HEK293 (cell line): ENCODE data around the gene RAD17.
A peak's percentile ranks its signal among the peaks of the same experiment; 100 is the strongest.
"Not testable (repeated sequence)": the region's sequence is repeated elsewhere in the genome, so short reads cannot be mapped to it uniquely, and the experiment has no call there.

Experiments used
- CTCF ChIA-PET: fragments of 350-600 bp; formaldehyde crosslinking; extraction: SDS; loops from one replicate; lab custom pipeline; 2021; ENCODE audit warnings: antibody characterized with exemption; lab: Yijun Ruan, JAX
- POLR2A ChIA-PET: fragments of 300-600 bp; formaldehyde crosslinking; extraction: SDS; loops from one replicate; lab custom pipeline; 2020; ENCODE audit warnings: antibody characterized with exemption, inconsistent platforms; lab: Yijun Ruan, JAX
- H3K27ac ChIP-seq: fragments of 200-500 bp; sonication (Bioruptor generic); 2 replicates; pipeline ENCODE4 v1.5.1; 2014; ENCODE audit warnings: low read depth, low read length, control low read depth, inconsistent platforms; ENCODE audit errors: extremely low read depth
- H3K36me3 ChIP-seq, 2 experiments: fragments of 200-500 bp in 1 of 2; sonication (Bioruptor generic) in 1 of 2; 1 replicate in 1 of 2; 2 replicates in 1 of 2; pipeline ENCODE4 v1.5.1; 2014 to 2017; ENCODE audit warnings: inconsistent platforms in 2 of 2, low read length in 2 of 2; ENCODE audit not compliant: control insufficient read depth in 2 of 2, insufficient read depth in 1 of 2
- H3K4me1 ChIP-seq: fragments of 200-500 bp; sonication (Bioruptor generic); 2 replicates; pipeline ENCODE4 v1.5.1; 2014; ENCODE audit warnings: mild to moderate bottlenecking, low read length, inconsistent platforms; ENCODE audit not compliant: control insufficient read depth, insufficient read depth
- H3K4me3 ChIP-seq: 2 replicates; pipeline ENCODE4 v1.5.1; 2011; ENCODE audit warnings: low read depth, mild to moderate bottlenecking, control low read depth, low read length, moderate library complexity
- H3K9me3 ChIP-seq: fragments of 200-500 bp; sonication (Bioruptor generic); 2 replicates; pipeline ENCODE4 v1.5.1; 2014; ENCODE audit warnings: low read depth, low read length, inconsistent platforms; ENCODE audit not compliant: control insufficient read depth, insufficient read depth
- EGR2 ChIP-seq: fragments of 450-650 bp; formaldehyde crosslinking; IDR thresholded peaks from 2 replicates; pipeline ENCODE4 v1.5.1; 2016; ENCODE audit warnings: low read depth, missing biosample characterization, missing genetic modification characterization
- IKZF3 ChIP-seq: fragments of 450-650 bp; IDR thresholded peaks from 2 replicates; pipeline ENCODE4 v1.5.0; 2018; ENCODE audit warnings: missing biosample characterization, mild to moderate bottlenecking, missing genetic modification characterization, moderate library complexity
- KLF16 ChIP-seq: fragments of 450-650 bp; formaldehyde crosslinking; IDR thresholded peaks from 2 replicates; pipeline ENCODE4 v1.5.1; 2017; ENCODE audit warnings: missing biosample characterization, missing genetic modification characterization
- OSR2 ChIP-seq: fragments of 450-650 bp; formaldehyde crosslinking; IDR thresholded peaks from 2 replicates; pipeline ENCODE4 v1.5.1; 2016; ENCODE audit warnings: missing biosample characterization, missing genetic modification characterization
- REPIN1 ChIP-seq: fragments of 450-650 bp; formaldehyde crosslinking; IDR thresholded peaks from 2 replicates; pipeline ENCODE4 v1.5.1; 2017; ENCODE audit warnings: missing biosample characterization, missing genetic modification characterization, low read depth
- TCF7L2 ChIP-seq: IDR thresholded peaks from 2 replicates; pipeline ENCODE4 v1.6.1; 2011; ENCODE audit warnings: low read depth, mild to moderate bottlenecking, inconsistent platforms, low read length, moderate library complexity, borderline replicate concordance
- ZFHX2 ChIP-seq: fragments of 450-650 bp; formaldehyde crosslinking; conservative IDR thresholded peaks from 2 replicates; pipeline ENCODE4 v1.5.1; 2016; ENCODE audit warnings: missing biosample characterization, missing genetic modification characterization
- ZNF157 ChIP-seq: fragments of 450-650 bp; formaldehyde crosslinking; IDR thresholded peaks from 2 replicates; pipeline ENCODE4 v1.5.1; 2016; ENCODE audit warnings: missing biosample characterization, missing genetic modification characterization
- ZNF211 ChIP-seq: fragments of 450-650 bp; formaldehyde crosslinking; IDR thresholded peaks from 2 replicates; pipeline ENCODE4 v1.5.1; 2016; ENCODE audit warnings: low read depth, missing biosample characterization, missing genetic modification characterization
- ZNF394 ChIP-seq: fragments of 450-650 bp; formaldehyde crosslinking; IDR thresholded peaks from 2 replicates; pipeline ENCODE4 v1.5.1; 2016; ENCODE audit warnings: missing biosample characterization, missing genetic modification characterization, mild to moderate bottlenecking, moderate library complexity, borderline replicate concordance
- ZNF510 ChIP-seq: fragments of 450-650 bp; formaldehyde crosslinking; IDR thresholded peaks from 2 replicates; pipeline ENCODE4 v1.5.1; 2018; ENCODE audit warnings: mild to moderate bottlenecking, missing genetic modification characterization, missing biosample characterization; ENCODE audit not compliant: insufficient replicate concordance
- ZNF544 ChIP-seq: fragments of 450-650 bp; formaldehyde crosslinking; IDR thresholded peaks from 2 replicates; pipeline ENCODE4 v1.5.0; 2017; ENCODE audit warnings: missing biosample characterization, missing genetic modification characterization
- ZNF626 ChIP-seq: fragments of 450-650 bp; sonication (Bioruptor Pico); formaldehyde crosslinking; IDR thresholded peaks from 2 replicates; pipeline ENCODE4 v1.5.1; 2018; ENCODE audit warnings: missing biosample characterization, missing genetic modification characterization, inconsistent platforms
- TF ChIP-seq, protein P1 (sequence below): fragments of 450-650 bp; formaldehyde crosslinking; IDR thresholded peaks from 2 replicates; pipeline ENCODE4 v1.5.1; 2017; ENCODE audit warnings: missing biosample characterization, missing genetic modification characterization
- TF ChIP-seq, protein P2 (sequence below): fragments of 450-650 bp; formaldehyde crosslinking; IDR thresholded peaks from 2 replicates; pipeline ENCODE4 v1.5.1; 2016; ENCODE audit warnings: missing biosample characterization, missing genetic modification characterization
- TF ChIP-seq, protein P3 (sequence below): fragments of 450-650 bp; formaldehyde crosslinking; IDR thresholded peaks from 2 replicates; pipeline ENCODE4 v1.5.1; 2016; ENCODE audit warnings: missing biosample characterization, missing genetic modification characterization
- TF ChIP-seq, protein P4 (sequence below): fragments of 450-650 bp; formaldehyde crosslinking; IDR thresholded peaks from 2 replicates; pipeline ENCODE4 v1.5.1; 2016; ENCODE audit warnings: missing biosample characterization, missing genetic modification characterization

The RAD17 gene

DNA sequence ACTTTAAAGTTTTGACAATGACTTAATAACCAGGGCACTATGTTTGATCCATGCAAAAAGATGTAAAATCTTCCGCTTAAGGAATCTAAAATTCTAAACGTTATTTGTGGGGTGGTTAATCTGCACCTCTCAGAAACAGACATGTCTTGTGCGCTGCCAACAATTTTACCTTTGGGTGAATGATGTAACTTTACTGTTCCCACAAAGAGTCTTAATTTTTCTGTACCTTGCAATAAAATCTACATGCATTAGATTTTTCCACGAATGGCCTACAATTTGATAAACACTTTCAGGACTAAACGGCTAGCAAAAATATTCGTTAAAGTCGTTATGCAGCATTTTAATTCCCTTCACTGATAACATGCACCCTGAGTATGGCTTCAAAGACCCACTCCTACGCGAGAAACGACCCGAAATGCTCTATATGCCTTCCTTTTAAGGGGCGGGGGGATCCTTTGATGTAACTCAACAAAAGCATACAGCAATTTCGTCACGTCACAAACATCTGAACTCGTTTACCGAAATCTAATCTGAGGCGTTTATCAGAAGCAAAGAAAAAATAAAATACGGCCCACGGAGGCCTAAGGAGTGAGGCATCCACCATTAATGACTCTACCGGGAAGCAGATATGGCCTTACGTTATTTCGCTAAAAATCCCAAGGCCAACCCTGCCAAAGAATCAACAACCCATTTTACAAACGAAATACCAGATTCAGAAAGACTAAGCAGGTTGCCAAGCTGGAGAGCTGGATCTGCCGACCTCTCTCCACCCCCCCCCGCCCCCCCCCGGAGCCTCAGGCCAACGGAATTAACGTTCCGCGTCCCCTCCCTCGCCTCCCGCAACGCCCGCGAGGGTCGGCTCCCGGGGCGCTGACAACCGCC is 919 bp upstream of the RAD17 start (continued):
- TF ChIP-seq, protein P1, sequence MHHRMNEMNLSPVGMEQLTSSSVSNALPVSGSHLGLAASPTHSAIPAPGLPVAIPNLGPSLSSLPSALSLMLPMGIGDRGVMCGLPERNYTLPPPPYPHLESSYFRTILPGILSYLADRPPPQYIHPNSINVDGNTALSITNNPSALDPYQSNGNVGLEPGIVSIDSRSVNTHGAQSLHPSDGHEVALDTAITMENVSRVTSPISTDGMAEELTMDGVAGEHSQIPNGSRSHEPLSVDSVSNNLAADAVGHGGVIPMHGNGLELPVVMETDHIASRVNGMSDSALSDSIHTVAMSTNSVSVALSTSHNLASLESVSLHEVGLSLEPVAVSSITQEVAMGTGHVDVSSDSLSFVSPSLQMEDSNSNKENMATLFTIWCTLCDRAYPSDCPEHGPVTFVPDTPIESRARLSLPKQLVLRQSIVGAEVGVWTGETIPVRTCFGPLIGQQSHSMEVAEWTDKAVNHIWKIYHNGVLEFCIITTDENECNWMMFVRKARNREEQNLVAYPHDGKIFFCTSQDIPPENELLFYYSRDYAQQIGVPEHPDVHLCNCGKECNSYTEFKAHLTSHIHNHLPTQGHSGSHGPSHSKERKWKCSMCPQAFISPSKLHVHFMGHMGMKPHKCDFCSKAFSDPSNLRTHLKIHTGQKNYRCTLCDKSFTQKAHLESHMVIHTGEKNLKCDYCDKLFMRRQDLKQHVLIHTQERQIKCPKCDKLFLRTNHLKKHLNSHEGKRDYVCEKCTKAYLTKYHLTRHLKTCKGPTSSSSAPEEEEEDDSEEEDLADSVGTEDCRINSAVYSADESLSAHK (tag by site-specific recombination), result no peak
- TF ChIP-seq, protein P2, sequence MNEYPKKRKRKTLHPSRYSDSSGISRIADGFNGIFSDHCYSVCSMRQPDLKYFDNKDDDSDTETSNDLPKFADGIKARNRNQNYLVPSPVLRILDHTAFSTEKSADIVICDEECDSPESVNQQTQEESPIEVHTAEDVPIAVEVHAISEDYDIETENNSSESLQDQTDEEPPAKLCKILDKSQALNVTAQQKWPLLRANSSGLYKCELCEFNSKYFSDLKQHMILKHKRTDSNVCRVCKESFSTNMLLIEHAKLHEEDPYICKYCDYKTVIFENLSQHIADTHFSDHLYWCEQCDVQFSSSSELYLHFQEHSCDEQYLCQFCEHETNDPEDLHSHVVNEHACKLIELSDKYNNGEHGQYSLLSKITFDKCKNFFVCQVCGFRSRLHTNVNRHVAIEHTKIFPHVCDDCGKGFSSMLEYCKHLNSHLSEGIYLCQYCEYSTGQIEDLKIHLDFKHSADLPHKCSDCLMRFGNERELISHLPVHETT (tag by site-specific recombination), result no peak
- TF ChIP-seq EGR2 (tag by site-specific recombination), result peak; percentile 29; the same call in 1 of the 2 replicates

DNA sequence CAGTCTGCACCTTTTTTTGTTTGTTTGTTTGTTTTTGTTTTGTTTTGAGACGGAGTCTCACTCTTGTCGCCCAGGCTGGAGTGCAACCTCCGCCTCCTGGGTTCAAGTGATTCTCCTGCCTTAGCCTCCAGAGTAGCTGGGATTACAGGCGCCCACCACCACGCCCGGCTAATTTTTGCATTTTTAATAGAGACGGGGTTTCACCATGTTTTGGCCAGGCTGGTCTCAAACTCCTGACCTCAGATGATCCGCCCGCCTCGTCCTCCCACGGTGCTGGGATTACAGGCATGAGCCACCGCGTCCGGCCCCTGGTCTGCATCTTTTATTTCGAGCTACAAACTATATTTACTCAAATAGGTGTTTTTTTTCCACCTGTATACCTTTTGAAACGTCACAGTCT is 717 bp downstream of the RAD17 start:
- CTCF ChIA-PET, H3K4me1 ChIP-seq, H3K9me3 ChIP-seq: not testable (repeated sequence)
- peak; percentile 43; the same call in 1 of the 2 replicates for TF ChIP-seq EGR2 (tag by site-specific recombination)
- peak; percentile 73 for TF ChIP-seq ZFHX2 (tag by site-specific recombination)
- peak overlapping the region; percentile 66 for H3K4me3 ChIP-seq
- POLR2A ChIA-PET, result interaction anchor here (0.7 to 0.9 kb wide), 4 partner anchors 11 to 136 kb away, joined by 3 to 6 read pairs (median 4); partner anchors contain the start of gene CDK7
- H3K27ac ChIP-seq, result peak overlapping the region; percentile 99; the same call in 1 of the 2 replicates
- peaks cover 31 to 39% of the 10 kb centered on the region in 2 experiments for H3K36me3 ChIP-seq

DNA sequence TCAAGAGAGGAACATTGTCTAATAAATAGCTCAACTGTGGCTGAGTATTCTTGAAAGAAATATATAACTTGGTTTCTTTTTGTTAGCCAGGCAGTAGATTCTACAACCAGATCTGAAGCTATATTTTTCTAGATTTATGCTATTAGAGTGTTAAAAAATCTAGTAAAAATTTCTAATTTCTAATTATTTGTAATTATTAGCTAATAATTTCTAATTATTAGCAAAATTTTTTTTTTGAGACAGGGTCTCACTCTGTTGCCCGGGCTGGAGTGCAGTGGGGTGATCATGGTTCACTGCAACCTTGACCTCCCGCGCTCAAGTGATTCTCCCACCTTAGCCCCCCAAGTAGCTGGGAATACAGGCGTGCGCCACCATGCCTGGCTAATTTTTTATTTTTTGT is 2.8 kb downstream of the RAD17 start:
- ChIA-PET POLR2A (interaction anchor here (0.5 to 1.1 kb wide), 3 partner anchors 137 to 279 kb away, joined by 3 to 9 read pairs (median 3); partner anchors contain the start of gene SLC30A5), CTCF (interaction anchor here (0.5 to 2.1 kb wide), 2 partner anchors 106 to 347 kb away, joined by 3 to 4 read pairs; no protein-coding TSS in a partner anchor)
- TF ChIP-seq ZNF211 (tag by site-specific recombination) (no peak), KLF16 (tag by site-specific recombination) (no peak), TCF7L2 (no peak), ZNF626 (no peak), ZNF510 (tag by site-specific recombination) (no peak), ZNF544 (tag by site-specific recombination) (no peak), ZNF394 (tag by site-specific recombination) (no peak)
- Histone ChIP-seq H3K4me1 (no peaks in the 10 kb centered on the region), H3K27ac (no peak overlapping the region), H3K4me3 (no peak overlapping the region), H3K36me3 (peaks cover 26 to 32% of the 10 kb centered on the region in 2 experiments), H3K9me3 (no peaks in the 10 kb centered on the region)

DNA sequence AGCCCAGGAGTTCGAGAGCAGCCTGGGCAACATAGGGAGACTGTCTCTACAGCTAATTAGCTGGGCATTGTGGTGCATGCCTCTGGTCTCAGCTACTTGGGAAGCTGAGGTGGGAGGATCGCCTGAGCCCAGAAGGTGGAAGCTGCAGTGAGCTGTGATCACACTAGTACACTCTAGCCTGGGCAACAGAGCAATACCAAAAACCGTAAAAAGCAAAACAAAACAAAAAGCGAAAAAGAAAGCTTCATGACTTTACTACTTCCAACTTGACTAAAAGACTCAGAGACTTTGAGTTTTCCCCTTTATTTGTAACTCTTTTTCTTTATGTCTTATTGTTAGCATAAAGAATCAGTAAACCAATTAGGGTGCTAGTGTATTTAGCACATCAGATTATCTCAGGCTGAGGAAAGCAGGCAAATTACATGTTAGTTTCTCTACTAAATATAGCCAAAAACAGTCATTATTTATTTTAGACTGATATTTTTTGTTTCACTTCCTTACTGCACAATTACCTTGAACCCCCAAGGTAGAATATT is 5.4 kb downstream of the RAD17 start:
- H3K4me1 ChIP-seq, result no peaks in the 10 kb centered on the region
- peaks cover 40 to 42% of the 10 kb centered on the region in 2 experiments for H3K36me3 ChIP-seq
- no peak for TF ChIP-seq ZNF157 (tag by site-specific recombination)
- no peak for TF ChIP-seq IKZF3
- TF ChIP-seq OSR2 (tag by site-specific recombination), result 0 out of 2 replicates have a peak, but pooled peaks have one; percentile 18
- TF ChIP-seq, protein P3, sequence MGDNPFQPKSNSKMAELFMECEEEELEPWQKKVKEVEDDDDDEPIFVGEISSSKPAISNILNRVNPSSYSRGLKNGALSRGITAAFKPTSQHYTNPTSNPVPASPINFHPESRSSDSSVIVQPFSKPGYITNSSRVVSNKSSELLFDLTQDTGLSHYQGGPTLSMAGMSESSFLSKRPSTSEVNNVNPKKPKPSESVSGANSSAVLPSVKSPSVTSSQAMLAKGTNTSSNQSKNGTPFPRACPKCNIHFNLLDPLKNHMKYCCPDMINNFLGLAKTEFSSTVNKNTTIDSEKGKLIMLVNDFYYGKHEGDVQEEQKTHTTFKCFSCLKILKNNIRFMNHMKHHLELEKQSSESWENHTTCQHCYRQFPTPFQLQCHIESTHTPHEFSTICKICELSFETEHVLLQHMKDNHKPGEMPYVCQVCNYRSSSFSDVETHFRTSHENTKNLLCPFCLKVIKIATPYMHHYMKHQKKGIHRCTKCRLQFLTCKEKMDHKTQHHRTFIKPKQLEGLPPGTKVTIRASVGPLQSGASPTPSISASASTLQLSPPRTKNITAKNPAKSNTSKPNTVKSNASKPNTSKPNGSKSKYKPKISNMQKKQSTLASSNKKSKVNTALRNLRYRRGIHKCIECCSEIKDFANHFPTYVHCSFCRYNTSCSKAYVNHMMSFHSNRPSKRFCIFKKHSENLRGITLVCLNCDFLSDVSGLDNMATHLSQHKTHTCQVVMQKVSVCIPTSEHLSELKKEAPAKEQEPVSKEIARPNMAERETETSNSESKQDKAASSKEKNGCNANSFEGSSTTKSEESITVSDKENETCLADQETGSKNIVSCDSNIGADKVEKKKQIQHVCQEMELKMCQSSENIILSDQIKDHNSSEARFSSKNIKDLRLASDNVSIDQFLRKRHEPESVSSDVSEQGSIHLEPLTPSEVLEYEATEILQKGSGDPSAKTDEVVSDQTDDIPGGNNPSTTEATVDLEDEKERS (tag by site-specific recombination), result no peak
- TF ChIP-seq REPIN1 (tag by site-specific recombination), result no peak
- TF ChIP-seq, protein P4, sequence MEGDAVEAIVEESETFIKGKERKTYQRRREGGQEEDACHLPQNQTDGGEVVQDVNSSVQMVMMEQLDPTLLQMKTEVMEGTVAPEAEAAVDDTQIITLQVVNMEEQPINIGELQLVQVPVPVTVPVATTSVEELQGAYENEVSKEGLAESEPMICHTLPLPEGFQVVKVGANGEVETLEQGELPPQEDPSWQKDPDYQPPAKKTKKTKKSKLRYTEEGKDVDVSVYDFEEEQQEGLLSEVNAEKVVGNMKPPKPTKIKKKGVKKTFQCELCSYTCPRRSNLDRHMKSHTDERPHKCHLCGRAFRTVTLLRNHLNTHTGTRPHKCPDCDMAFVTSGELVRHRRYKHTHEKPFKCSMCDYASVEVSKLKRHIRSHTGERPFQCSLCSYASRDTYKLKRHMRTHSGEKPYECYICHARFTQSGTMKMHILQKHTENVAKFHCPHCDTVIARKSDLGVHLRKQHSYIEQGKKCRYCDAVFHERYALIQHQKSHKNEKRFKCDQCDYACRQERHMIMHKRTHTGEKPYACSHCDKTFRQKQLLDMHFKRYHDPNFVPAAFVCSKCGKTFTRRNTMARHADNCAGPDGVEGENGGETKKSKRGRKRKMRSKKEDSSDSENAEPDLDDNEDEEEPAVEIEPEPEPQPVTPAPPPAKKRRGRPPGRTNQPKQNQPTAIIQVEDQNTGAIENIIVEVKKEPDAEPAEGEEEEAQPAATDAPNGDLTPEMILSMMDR (tag by site-specific recombination), result no peak
- POLR2A ChIA-PET, result no interaction called here
- CTCF ChIA-PET, result no interaction called here
- no peaks in the 10 kb centered on the region for H3K9me3 ChIP-seq
- no peak overlapping the region for H3K4me3 ChIP-seq
- no peak overlapping the region for H3K27ac ChIP-seq
